Erythroblast (primary cell): ENCODE results near the gene GPATCH4.
"Not testable (repeated sequence)": the region's sequence is repeated elsewhere in the genome, so short reads cannot be mapped to it uniquely, and the experiment has no call there.

Source experiments
- GATA1 ChIP-seq: IDR thresholded peaks from 2 replicates; pipeline ENCODE4 v1.6.1; 2011; ENCODE audit warnings: low read depth, mild to moderate bottlenecking, control low read depth, low read length, moderate library complexity
- POLR2A ChIP-seq: IDR thresholded peaks from 2 replicates; pipeline ENCODE4 v1.6.1; 2011; ENCODE audit warnings: mild to moderate bottlenecking, low read length

DNA sequence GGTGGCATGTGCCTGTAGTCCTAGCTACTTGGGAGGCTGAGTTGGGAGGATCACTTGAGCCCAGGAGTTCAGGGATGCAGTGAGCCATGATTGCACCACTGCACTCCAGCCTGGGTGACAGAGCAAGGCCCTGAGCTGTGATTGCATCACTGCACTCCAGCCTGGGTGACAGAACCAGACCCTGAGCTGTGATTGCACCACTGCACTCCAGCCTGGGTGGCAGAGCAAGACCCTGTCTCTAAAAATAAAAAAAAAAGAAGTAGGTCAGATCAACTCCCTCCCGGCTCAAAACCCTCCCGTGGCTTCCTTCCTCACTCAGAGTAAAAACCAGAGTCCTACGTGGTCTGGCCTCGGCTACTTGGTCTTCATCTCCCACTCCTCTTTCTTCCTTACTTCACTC is 48.3 kb downstream of the GPATCH4 start:
- TF ChIP-seq POLR2A, GATA1: not testable (repeated sequence)
